Endothelial cell of umbilical vein (primary cell): Measurements from ENCODE around the gene GLRX. TPM values are rescaled to one million over a fixed set of nuclear protein-coding genes. Genes with fewer than 3 reads are reported as not detected.

Source experiments
- BruUV-seq: library from RNA; stranded (reverse); fragments of 400-500 nt; replicated peaks from 2 replicates; lab custom pipeline; 2021; lab: Mats Ljungman, UMichigan
- CTCF ChIA-PET: fragments of 300-600, 350-600 bp; sonication (Branson Sonifier 250); formaldehyde crosslinking; loops from one replicate; lab custom pipeline; 2021; ENCODE audit warnings: antibody characterized with exemption, inconsistent platforms; lab: Charles Lee
- POLR2A ChIA-PET: fragments of 300-600, 350-600 bp; sonication (Branson Sonifier 250); formaldehyde crosslinking; loops from one replicate; lab custom pipeline; 2021; ENCODE audit warnings: antibody characterized with exemption, inconsistent platforms; lab: Charles Lee
- DNase-seq: peaks from one replicate; pipeline ENCODE4 v3.0.0-alpha.2; 2011; ENCODE audit warnings: low read depth, low spot score
- FAIRE-seq: peaks from 2 replicates; lab custom pipeline; 2011; peaks lifted over from hg19 to GRCh38; lab: Jason Lieb, UNC
- H2AFZ ChIP-seq: 2 replicates; pipeline ENCODE4 v1.6.0; 2012; ENCODE audit warnings: low read depth, low read length, control low read depth, inconsistent platforms
- H3K27ac ChIP-seq: 2 replicates; pipeline ENCODE4 v1.5.1; 2011; ENCODE audit warnings: low read depth, mild to moderate bottlenecking, control low read depth, low read length, moderate library complexity; ENCODE audit not compliant: insufficient read depth
- H3K27me3 ChIP-seq, 2 experiments: 2 replicates each; pipeline versions ENCODE4 v1.6.0 to v1.6.1; 2011; ENCODE audit warnings: low read length in 2 of 2, mixed read lengths in 1 of 2; ENCODE audit not compliant: control insufficient read depth in 2 of 2, insufficient read depth in 2 of 2
- H3K36me3 ChIP-seq, 2 experiments: 2 replicates in 1 of 2; 3 replicates in 1 of 2; pipeline ENCODE4 v1.5.1; 2011; ENCODE audit warnings: low read length in 2 of 2, mild to moderate bottlenecking in 1 of 2, moderate library complexity in 1 of 2; ENCODE audit not compliant: control insufficient read depth in 2 of 2, insufficient read depth in 2 of 2; ENCODE audit errors: extremely low read depth in 1 of 2
- H3K4me1 ChIP-seq: 3 replicates; pipeline ENCODE4 v1.5.1; 2011; ENCODE audit warnings: mild to moderate bottlenecking, low read length; ENCODE audit not compliant: control insufficient read depth, insufficient read depth; ENCODE audit errors: extremely low read depth
- H3K4me2 ChIP-seq: 2 replicates; pipeline ENCODE4 v1.6.1; 2011; ENCODE audit warnings: low read length, control low read depth, mixed read lengths; ENCODE audit not compliant: insufficient read depth
- H3K4me3 ChIP-seq, 3 experiments: fragments of 200-600 bp in 1 of 3; sonication (generic), shearing (Covaris generic) in 1 of 3; replicated peaks in 1 of 3; 2 replicates each; pipeline ENCODE4 v1.5.1; 2011 to 2016; ENCODE audit warnings: control low read depth in 3 of 3, low read length in 3 of 3, mild to moderate bottlenecking in 2 of 3, inconsistent platforms in 1 of 3, low read depth in 1 of 3, moderate library complexity in 1 of 3; ENCODE audit not compliant: insufficient read depth in 1 of 3
- H3K79me2 ChIP-seq: 2 replicates; pipeline ENCODE4 v1.6.0; 2012; ENCODE audit warnings: low read length, inconsistent platforms; ENCODE audit not compliant: control insufficient read depth, insufficient read depth
- H3K9ac ChIP-seq: replicated peaks from 2 replicates; pipeline ENCODE3; 2011; ENCODE audit warnings: low read length, control low read depth; ENCODE audit not compliant: insufficient read depth; ENCODE audit errors: extremely low read depth
- H3K9me1 ChIP-seq: replicated peaks from 3 replicates; pipeline ENCODE4 v1.6.0; 2011; ENCODE audit warnings: mild to moderate bottlenecking, low read length; ENCODE audit not compliant: control insufficient read depth, insufficient read depth; ENCODE audit errors: extremely low read depth
- H3K9me3 ChIP-seq: replicated peaks from 2 replicates; pipeline ENCODE4 v1.5.1; 2012; ENCODE audit warnings: low read length, inconsistent platforms; ENCODE audit not compliant: control insufficient read depth, insufficient read depth
- H4K20me1 ChIP-seq: replicated peaks from 2 replicates; pipeline ENCODE3; 2011; ENCODE audit warnings: mild to moderate bottlenecking, low read length; ENCODE audit not compliant: control insufficient read depth, insufficient read depth; ENCODE audit errors: extremely low read depth
- EZH2 ChIP-seq: IDR thresholded peaks from 2 replicates; pipeline ENCODE4 v1.6.1; 2012; ENCODE audit warnings: borderline replicate concordance, low read depth, mild to moderate bottlenecking, moderate library complexity, low read length, inconsistent platforms; ENCODE audit not compliant: severe bottlenecking
- FOS ChIP-seq: IDR thresholded peaks from 2 replicates; pipeline ENCODE4 v1.6.1; 2011; ENCODE audit warnings: mild to moderate bottlenecking, low read length, moderate library complexity, borderline replicate concordance; ENCODE audit not compliant: insufficient read depth
- GATA2 ChIP-seq: IDR thresholded peaks from 2 replicates; pipeline ENCODE4 v1.7.0; 2011; ENCODE audit warnings: low read depth, mild to moderate bottlenecking, moderate library complexity, mixed read lengths, low read length; ENCODE audit not compliant: insufficient read length, insufficient read depth
- JUN ChIP-seq: IDR thresholded peaks from 2 replicates; pipeline ENCODE4 v1.6.1; 2011; ENCODE audit warnings: borderline replicate concordance, low read depth; ENCODE audit not compliant: insufficient read length, insufficient read depth
- MYC ChIP-seq: IDR thresholded peaks from one replicate; pipeline ENCODE4 v1.6.1; 2011; ENCODE audit warnings: mild to moderate bottlenecking, low read depth, low read length
- POLR2A ChIP-seq: IDR thresholded peaks from 2 replicates; pipeline ENCODE4 v1.6.1; 2012; ENCODE audit warnings: low read depth, mild to moderate bottlenecking, control low read depth, low read length
- POLR2AphosphoS5 ChIP-seq: IDR thresholded peaks from 2 replicates; pipeline ENCODE4 v1.6.1; 2012; ENCODE audit warnings: low read depth, mild to moderate bottlenecking, control low read depth, low read length, moderate library complexity; ENCODE audit not compliant: insufficient read depth
- dilution Hi-C: fragments of 300-500 bp; cut with MboI; formaldehyde crosslinking; loops from one replicate; pipeline ENCODE4 v1.15.0; 2019; ENCODE audit warnings: low sequenced_read_pairs; ENCODE audit not compliant: extremely low pct_ligation_motif_present
- intact Hi-C: fragments of 100-400 bp; cut with micrococcal nuclease; formaldehyde crosslinking; loops from one replicate; pipeline ENCODE4 v1.10.0; 2022
- polyA plus RNA-seq, 4 experiments: library from polyadenylated mRNA; depleted of rRNA in 3 of 4; stranded (reverse) in 3 of 4; unstranded in 1 of 4; fragments of >200 nt; gene quantifications; 2 replicates each; pipeline versions ENCODE4 v1.2.1 to v1.2.3, GENCODE V29; 2011 to 2012; ENCODE audit warnings: missing spikeins in 1 of 4
- total RNA-seq: library from RNA; stranded (reverse); gene quantifications from 2 replicates; pipeline ENCODE4 v1.2.3, GENCODE V29; 2021
- TF ChIP-seq, protein P1 (sequence below), 2 donors: IDR thresholded peaks; 1 replicate in 1 of 2; 2 replicates in 1 of 2; pipeline ENCODE4 v1.5.1; 2011; ENCODE audit warnings: low read length in 2 of 2, mild to moderate bottlenecking in 2 of 2, moderate library complexity in 2 of 2, control low read depth in 1 of 2, inconsistent platforms in 1 of 2, low read depth in 1 of 2; ENCODE audit not compliant: insufficient read depth in 1 of 2; ENCODE audit errors: extremely low read depth in 1 of 2
- TF ChIP-seq, protein P2 (sequence below): IDR thresholded peaks from 2 replicates; pipeline ENCODE4 v1.6.1; 2011; ENCODE audit not compliant: insufficient read depth, insufficient read length

GLRX gene
- total and polyA plus RNA-seq, 2 donors (not counting 3 experiments of a cell fraction or from before 2014, with no cell fraction given), result 14.2 to 40.3 TPM

DNA sequence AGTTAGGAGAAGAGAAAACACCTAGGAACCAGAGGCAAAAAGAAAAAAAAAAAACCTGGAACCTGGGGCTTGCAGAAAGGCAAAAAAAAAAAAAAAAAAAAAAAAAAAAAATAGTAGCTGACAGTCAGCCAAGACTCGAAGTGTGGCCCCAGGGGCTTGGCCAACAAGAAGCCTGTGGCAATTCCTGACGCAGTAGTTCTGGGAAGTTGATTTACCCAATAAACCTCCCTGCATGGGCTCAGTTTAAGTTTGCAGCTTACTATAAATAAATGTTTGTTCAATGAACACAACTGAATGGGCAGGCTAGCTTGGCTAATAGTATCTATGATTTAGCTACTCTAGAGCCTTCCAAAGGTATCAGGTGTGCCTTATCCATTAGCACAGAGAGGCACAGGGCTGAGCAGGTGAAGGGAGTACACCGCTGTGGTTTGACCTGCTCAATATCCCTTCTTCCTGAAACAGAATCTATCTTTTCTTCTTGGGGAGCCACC lies 21.3 kb upstream of the GLRX start:
- H3K27ac ChIP-seq, result no peak overlapping the region
- FAIRE-seq (no peak), DNase-seq (no peak)
- no peak overlapping the region for H3K9ac ChIP-seq
- H2AFZ ChIP-seq, result no peak overlapping the region
- no peaks in the 10 kb centered on the region for H3K4me1 ChIP-seq
- H3K9me1 ChIP-seq, result no peaks in the 10 kb centered on the region
- no peaks in the 10 kb centered on the region for H3K36me3 ChIP-seq
- intact Hi-C loops, result loop anchor here (1.0 kb wide), 3 partner anchors 62 to 199 kb away; no protein-coding TSS in a partner anchor
- H3K4me2 ChIP-seq, result no peak overlapping the region
- H3K9me3 ChIP-seq, result no peaks in the 10 kb centered on the region
- dilution Hi-C loops, result loop anchor here (25.0 kb wide), 1 partner anchor 206 kb away; the partner anchor contains the start of gene RFESD
- BruUV-seq, result no TSS peak
- POLR2A ChIA-PET, result interaction anchor here (1.0 kb wide), 1 partner anchor 21 kb away, joined by 3 read pairs; the partner anchor contains the start of gene GLRX
- CTCF ChIA-PET, result interaction anchor here (0.6 to 14.6 kb wide), 8 partner anchors 9 to 289 kb away, joined by 3 to 201 read pairs (median 8); partner anchors contain the start of genes ARSK, GLRX, RHOBTB3 and SKIC3
- TF ChIP-seq, protein P1, sequence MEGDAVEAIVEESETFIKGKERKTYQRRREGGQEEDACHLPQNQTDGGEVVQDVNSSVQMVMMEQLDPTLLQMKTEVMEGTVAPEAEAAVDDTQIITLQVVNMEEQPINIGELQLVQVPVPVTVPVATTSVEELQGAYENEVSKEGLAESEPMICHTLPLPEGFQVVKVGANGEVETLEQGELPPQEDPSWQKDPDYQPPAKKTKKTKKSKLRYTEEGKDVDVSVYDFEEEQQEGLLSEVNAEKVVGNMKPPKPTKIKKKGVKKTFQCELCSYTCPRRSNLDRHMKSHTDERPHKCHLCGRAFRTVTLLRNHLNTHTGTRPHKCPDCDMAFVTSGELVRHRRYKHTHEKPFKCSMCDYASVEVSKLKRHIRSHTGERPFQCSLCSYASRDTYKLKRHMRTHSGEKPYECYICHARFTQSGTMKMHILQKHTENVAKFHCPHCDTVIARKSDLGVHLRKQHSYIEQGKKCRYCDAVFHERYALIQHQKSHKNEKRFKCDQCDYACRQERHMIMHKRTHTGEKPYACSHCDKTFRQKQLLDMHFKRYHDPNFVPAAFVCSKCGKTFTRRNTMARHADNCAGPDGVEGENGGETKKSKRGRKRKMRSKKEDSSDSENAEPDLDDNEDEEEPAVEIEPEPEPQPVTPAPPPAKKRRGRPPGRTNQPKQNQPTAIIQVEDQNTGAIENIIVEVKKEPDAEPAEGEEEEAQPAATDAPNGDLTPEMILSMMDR (IDR thresholded peaks at IDR 0.05; ENCODE audit: extremely low read depth in 1 of 2, insufficient read depth in 1 of 2, low read depth in 1 of 2, low read length in 2 of 2), result no peak
- no peak for TF ChIP-seq MYC
- TF ChIP-seq POLR2A, result no peak
- TF ChIP-seq, protein P2, sequence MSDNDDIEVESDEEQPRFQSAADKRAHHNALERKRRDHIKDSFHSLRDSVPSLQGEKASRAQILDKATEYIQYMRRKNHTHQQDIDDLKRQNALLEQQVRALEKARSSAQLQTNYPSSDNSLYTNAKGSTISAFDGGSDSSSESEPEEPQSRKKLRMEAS, result no peak
- no peak for TF ChIP-seq JUN
- no peak for TF ChIP-seq POLR2AphosphoS5
- no peak for TF ChIP-seq FOS
- no peak for TF ChIP-seq EZH2
- no peak for TF ChIP-seq GATA2
- no peaks in the 10 kb centered on the region for H3K79me2 ChIP-seq
- no peaks in the 10 kb centered on the region for H4K20me1 ChIP-seq
- H3K27me3 ChIP-seq, result no peaks in the 10 kb centered on the region
- H3K4me3 ChIP-seq, result no peak overlapping the region
